Trophoblast cell (in vitro differentiated cells and primary cell): ENCODE data around the gene BTBD10.

Experiments
- DNase-seq, 2 donors: peaks; one replicate each; pipeline ENCODE4 v3.0.0-alpha.2; 2016
- H2AFZ ChIP-seq: 2 replicates; pipeline ENCODE4 v1.6.1; 2013; ENCODE audit warnings: low read length, moderate library complexity, mild to moderate bottlenecking; ENCODE audit not compliant: insufficient read depth, poor library complexity
- H2AK5ac ChIP-seq: 2 replicates; pipeline ENCODE4 v1.6.1; 2013; ENCODE audit warnings: mild to moderate bottlenecking, low read length
- H2BK120ac ChIP-seq: 2 replicates; pipeline ENCODE4 v1.6.1; 2013; ENCODE audit warnings: low read length, mild to moderate bottlenecking, moderate library complexity; ENCODE audit not compliant: insufficient read depth, poor library complexity
- H2BK12ac ChIP-seq: 2 replicates; pipeline ENCODE4 v1.6.1; 2013; ENCODE audit warnings: mild to moderate bottlenecking, low read length, moderate library complexity
- H2BK5ac ChIP-seq: 2 replicates; pipeline ENCODE4 v1.6.1; 2013; ENCODE audit warnings: low read length, low read depth, moderate library complexity, mild to moderate bottlenecking; ENCODE audit not compliant: poor library complexity
- H3K14ac ChIP-seq: 2 replicates; pipeline ENCODE4 v1.6.1; 2013; ENCODE audit warnings: mild to moderate bottlenecking, low read length
- H3K18ac ChIP-seq: 2 replicates; pipeline ENCODE4 v1.6.1; 2013; ENCODE audit warnings: mild to moderate bottlenecking, low read length
- H3K23ac ChIP-seq: 2 replicates; pipeline ENCODE4 v1.6.1; 2013; ENCODE audit warnings: low read length
- H3K27ac ChIP-seq: 2 replicates; pipeline ENCODE4 v1.5.1; 2013; ENCODE audit warnings: low read depth, mild to moderate bottlenecking, inconsistent platforms, low read length, moderate library complexity
- H3K27me3 ChIP-seq: 2 replicates; pipeline ENCODE4 v1.6.1; 2013; ENCODE audit warnings: inconsistent platforms, mild to moderate bottlenecking, low read length, moderate library complexity; ENCODE audit not compliant: insufficient read depth
- H3K36me3 ChIP-seq, 2 experiments: 1 replicate in 1 of 2; 2 replicates in 1 of 2; pipeline ENCODE4 v1.6.1; 2013; ENCODE audit warnings: low read length in 2 of 2, mild to moderate bottlenecking in 2 of 2, moderate library complexity in 1 of 2; ENCODE audit not compliant: insufficient read depth in 2 of 2, control insufficient read depth in 1 of 2
- H3K4ac ChIP-seq: 2 replicates; pipeline ENCODE4 v1.6.1; 2013; ENCODE audit warnings: low read depth, mild to moderate bottlenecking, low read length, moderate library complexity
- H3K4me1 ChIP-seq, 2 experiments: 1 replicate in 1 of 2; 2 replicates in 1 of 2; pipeline ENCODE4 v1.6.1; 2013; ENCODE audit warnings: low read length in 2 of 2, mild to moderate bottlenecking in 2 of 2, moderate library complexity in 1 of 2; ENCODE audit not compliant: insufficient read depth in 2 of 2, control insufficient read depth in 1 of 2
- H3K4me2 ChIP-seq: 2 replicates; pipeline ENCODE4 v1.6.1; 2013; ENCODE audit warnings: inconsistent platforms, mild to moderate bottlenecking, low read length, moderate library complexity
- H3K4me3 ChIP-seq: 2 replicates; pipeline ENCODE4 v1.5.1; 2013; ENCODE audit warnings: mild to moderate bottlenecking, low read depth, low read length, inconsistent platforms
- H3K79me1 ChIP-seq: one replicate; pipeline ENCODE4 v1.6.1; 2013; ENCODE audit warnings: low read length
- H3K79me2 ChIP-seq: 2 replicates; pipeline ENCODE4 v1.6.1; 2013; ENCODE audit warnings: low read length, mild to moderate bottlenecking; ENCODE audit not compliant: control insufficient read depth, insufficient read depth, poor library complexity
- H3K9ac ChIP-seq: 2 replicates; pipeline ENCODE4 v1.6.1; 2013; ENCODE audit warnings: mild to moderate bottlenecking, low read length
- H3K9me3 ChIP-seq: 2 replicates; pipeline ENCODE4 v1.6.1; 2013; ENCODE audit warnings: low read depth, mild to moderate bottlenecking, control low read depth, inconsistent platforms, low read length; ENCODE audit not compliant: insufficient read depth
- H4K12ac ChIP-seq: 2 replicates; pipeline ENCODE4 v1.6.1; 2013; ENCODE audit warnings: low read depth, mild to moderate bottlenecking, low read length, moderate library complexity
- H4K8ac ChIP-seq: 2 replicates; pipeline ENCODE4 v1.6.1; 2013; ENCODE audit warnings: low read depth, mild to moderate bottlenecking, low read length, moderate library complexity
- H4K91ac ChIP-seq: one replicate; pipeline ENCODE4 v1.6.1; 2013; ENCODE audit warnings: low read depth, mild to moderate bottlenecking, low read length, moderate library complexity
- WGBS: extraction: QIAGEN DNeasy Blood & Tissue Kit; methylation state at CpG from one replicate; pipeline ENCODE4 v1.1.7; 2013; ENCODE audit warnings: missing lambda C conversion rate; ENCODE audit not compliant: insufficient read length, insufficient coverage; ENCODE audit errors: extremely low coverage; 5-methylcytosine and 5-hydroxymethylcytosine counted together

BTBD10 gene

GRCh38 chr11:13434247-13435205, 28.5 kb downstream of the BTBD10 start:
- no peak overlapping the region for H3K4me3 ChIP-seq
- no peak overlapping the region for H2BK5ac ChIP-seq
- H3K14ac ChIP-seq = no peak overlapping the region
- DNase-seq = peak in 1 of 2 donors; percentile 39
- H4K91ac ChIP-seq = no peak overlapping the region
- no peak overlapping the region for H3K4me2 ChIP-seq
- no peak overlapping the region for H4K12ac ChIP-seq
- no peaks in the 10 kb centered on the region for H3K79me2 ChIP-seq
- WGBS = no CpG with 5 or more reads among the region's 6 CpGs
- no peak overlapping the region for H2BK120ac ChIP-seq
- no peak overlapping the region for H3K18ac ChIP-seq
- no peaks in the 10 kb centered on the region for H3K79me1 ChIP-seq
- no peak overlapping the region for H3K9ac ChIP-seq
- H3K27ac ChIP-seq = no peak overlapping the region
- H3K4me1 ChIP-seq = no peaks in the 10 kb centered on the region
- H2AK5ac ChIP-seq = no peak overlapping the region
- H3K27me3 ChIP-seq = no peaks in the 10 kb centered on the region
- no peaks in the 10 kb centered on the region for H3K9me3 ChIP-seq
- H3K23ac ChIP-seq = no peak overlapping the region
- H3K36me3 ChIP-seq = no peaks in the 10 kb centered on the region
- H2AFZ ChIP-seq = no peak overlapping the region
- H4K8ac ChIP-seq = no peak overlapping the region
- no peak overlapping the region for H2BK12ac ChIP-seq
- H3K4ac ChIP-seq = no peak overlapping the region

- WGBS = no CpG with 5 or more reads among the region's 2 CpGs
- no peaks in the 10 kb centered on the region for H3K79me2 ChIP-seq
- H4K8ac ChIP-seq = no peak overlapping the region
- H3K9ac ChIP-seq = no peak overlapping the region
- no peaks in the 10 kb centered on the region for H3K9me3 ChIP-seq
- H3K4me2 ChIP-seq = no peak overlapping the region
- H3K23ac ChIP-seq = no peak overlapping the region
- no peak overlapping the region for H4K12ac ChIP-seq
- no peak overlapping the region for H2BK12ac ChIP-seq
- no peak for DNase-seq
- no peak overlapping the region for H2AFZ ChIP-seq
- no peaks in the 10 kb centered on the region for H3K27me3 ChIP-seq
- no peak overlapping the region for H4K91ac ChIP-seq
- no peaks in the 10 kb centered on the region for H3K36me3 ChIP-seq
- H2AK5ac ChIP-seq = no peak overlapping the region
- H3K4ac ChIP-seq = no peak overlapping the region
- H3K14ac ChIP-seq = no peak overlapping the region
- no peak overlapping the region for H2BK5ac ChIP-seq
- no peaks in the 10 kb centered on the region for H3K79me1 ChIP-seq
- no peak overlapping the region for H3K18ac ChIP-seq
- H3K4me3 ChIP-seq = no peak overlapping the region
- H3K27ac ChIP-seq = no peak overlapping the region
- H2BK120ac ChIP-seq = no peak overlapping the region
- H3K4me1 ChIP-seq = no peaks in the 10 kb centered on the region
Measured at GRCh38 chr11:13433437-13433836, 29.6 kb downstream of the BTBD10 start.

- Histone ChIP-seq H3K79me1 (no peaks in the 10 kb centered on the region), H4K12ac (no peak overlapping the region), H3K23ac (no peak overlapping the region), H3K4me3 (no peak overlapping the region), H3K4me2 (no peak overlapping the region), H2BK12ac (no peak overlapping the region), H3K27ac (no peak overlapping the region), H3K27me3 (no peaks in the 10 kb centered on the region), H4K91ac (no peak overlapping the region), H2BK120ac (no peak overlapping the region), H2AFZ (no peak overlapping the region), H2BK5ac (no peak overlapping the region), H3K36me3 (peaks cover 0 to 2% of the 10 kb centered on the region in 2 experiments), H2AK5ac (no peak overlapping the region), H4K8ac (no peak overlapping the region), H3K4ac (no peak overlapping the region), H3K4me1 (no peaks in the 10 kb centered on the region), H3K14ac (no peak overlapping the region), H3K9ac (no peak overlapping the region), H3K18ac (no peak overlapping the region), H3K79me2 (no peaks in the 10 kb centered on the region), H3K9me3 (no peaks in the 10 kb centered on the region)
- no peak for DNase-seq
- WGBS = no CpG with 5 or more reads among the region's 3 CpGs
Measured at GRCh38 chr11:13429836-13430235, 33.2 kb downstream of the BTBD10 start.

- Histone ChIP-seq H3K4me1 (no peaks in the 10 kb centered on the region), H4K8ac (no peak overlapping the region), H3K79me2 (no peaks in the 10 kb centered on the region), H3K9ac (no peak overlapping the region), H2AK5ac (no peak overlapping the region), H3K14ac (no peak overlapping the region), H2AFZ (no peak overlapping the region), H4K12ac (no peak overlapping the region), H4K91ac (no peak overlapping the region), H2BK120ac (no peak overlapping the region), H3K27ac (no peak overlapping the region), H3K27me3 (no peaks in the 10 kb centered on the region), H3K4me3 (no peak overlapping the region), H3K4me2 (no peak overlapping the region), H3K36me3 (peaks cover 0 to 2% of the 10 kb centered on the region in 2 experiments), H2BK5ac (no peak overlapping the region), H3K4ac (no peak overlapping the region), H3K79me1 (no peaks in the 10 kb centered on the region), H2BK12ac (no peak overlapping the region), H3K23ac (no peak overlapping the region), H3K9me3 (no peaks in the 10 kb centered on the region), H3K18ac (no peak overlapping the region)
- no CpG with 5 or more reads among the region's 1 CpG for WGBS
- no peak for DNase-seq
Measured at GRCh38 chr11:13429288-13429687, 33.7 kb downstream of the BTBD10 start.
